NCI-H1092 (cell line): ENCODE results near the gene RRAD.
"Not testable (repeated sequence)": the region's sequence is repeated elsewhere in the genome, so short reads cannot be mapped to it uniquely, and the experiment has no call there.

Experiments
- DNase-seq: peaks from one replicate; lab custom pipeline; 2025; lab: John Stamatoyannopoulos, UW

The RRAD gene

GRCh38 chr16:66925322-66925840 is at the start of gene RRAD:
RRAD (minus strand) TSS chr16:66925535; CDS start chr16:66925179, 356 bp downstream.
- no peak for DNase-seq

- DNase-seq, result not testable (repeated sequence)
Observed at GRCh38 chr16:66974932-66975246, 49.6 kb upstream of the RRAD start.

GRCh38 chr16:66974156-66974931 is 49.0 kb upstream of the RRAD start:
- not testable (repeated sequence) for DNase-seq

GRCh38 chr16:66973716-66974115 is 48.4 kb upstream of the RRAD start:
- DNase-seq, result no peak

- DNase-seq, result no peak
Observed at GRCh38 chr16:66972983-66973382, 47.6 kb upstream of the RRAD start.

- no peak for DNase-seq
Observed at GRCh38 chr16:66970775-66971720, 45.7 kb upstream of the RRAD start.

- no peak for DNase-seq
Observed at GRCh38 chr16:66968847-66969246, 43.5 kb upstream of the RRAD start.

GRCh38 chr16:66964049-66964448 is 38.7 kb upstream of the RRAD start:
- DNase-seq, result no peak

- peak; percentile 75 for DNase-seq
Observed at GRCh38 chr16:66961914-66962313, 36.6 kb upstream of the RRAD start.

- DNase-seq, result peak; percentile 59
Observed at GRCh38 chr16:66961065-66961744, 35.9 kb upstream of the RRAD start, which contains the start of gene CES3. CES3 (plus strand) TSS chr16:66961266; CDS start chr16:66961308, 42 bp downstream.

- DNase-seq, result no peak
Observed at GRCh38 chr16:66960270-66960669, 34.9 kb upstream of the RRAD start.

- DNase-seq, result no peak
Observed at GRCh38 chr16:66959704-66960161, 34.4 kb upstream of the RRAD start.

- DNase-seq, result no peak
Observed at GRCh38 chr16:66958857-66959703, 33.7 kb upstream of the RRAD start.

GRCh38 chr16:66956154-66956457 is 30.8 kb upstream of the RRAD start:
- not testable (repeated sequence) for DNase-seq

- not testable (repeated sequence) for DNase-seq
Observed at GRCh38 chr16:66955363-66956153, 30.2 kb upstream of the RRAD start.

GRCh38 chr16:66954097-66954659 is 28.8 kb upstream of the RRAD start:
- DNase-seq, result peak; percentile 49

- DNase-seq, result no peak
Observed at GRCh38 chr16:66953462-66954096, 28.2 kb upstream of the RRAD start.

- no peak for DNase-seq
Observed at GRCh38 chr16:66952430-66953110, 27.2 kb upstream of the RRAD start.
